ENCODE results near the gene RPE.

GRCh38 chr2:209969692-209970091, 32.7 kb upstream of the RPE start:
- TF ChIP-seq POLR2AphosphoS5 (IDR thresholded peaks at IDR 0.05) (no peak), CTCF (IDR thresholded peaks at IDR 0.05) (no peak), POLR2A (IDR thresholded peaks at IDR 0.05; ENCODE audit: low read depth) (no peak), EP300 (IDR thresholded peaks at IDR 0.05) (no peak)
